IPS-NIHi7 (cell line): ENCODE measurements around the gene PP2D1.
A peak's percentile ranks its signal among the peaks of the same experiment; 100 is the strongest.
"Not testable (repeated sequence)": the region's sequence is repeated elsewhere in the genome, so short reads cannot be mapped to it uniquely, and the experiment has no call there.

Experiments used
- DNase-seq: peaks from one replicate; pipeline ENCODE4 v3.0.0; 2012; ENCODE audit warnings: mixed read lengths; ENCODE audit errors: extremely low spot score

PP2D1 gene, protein sequence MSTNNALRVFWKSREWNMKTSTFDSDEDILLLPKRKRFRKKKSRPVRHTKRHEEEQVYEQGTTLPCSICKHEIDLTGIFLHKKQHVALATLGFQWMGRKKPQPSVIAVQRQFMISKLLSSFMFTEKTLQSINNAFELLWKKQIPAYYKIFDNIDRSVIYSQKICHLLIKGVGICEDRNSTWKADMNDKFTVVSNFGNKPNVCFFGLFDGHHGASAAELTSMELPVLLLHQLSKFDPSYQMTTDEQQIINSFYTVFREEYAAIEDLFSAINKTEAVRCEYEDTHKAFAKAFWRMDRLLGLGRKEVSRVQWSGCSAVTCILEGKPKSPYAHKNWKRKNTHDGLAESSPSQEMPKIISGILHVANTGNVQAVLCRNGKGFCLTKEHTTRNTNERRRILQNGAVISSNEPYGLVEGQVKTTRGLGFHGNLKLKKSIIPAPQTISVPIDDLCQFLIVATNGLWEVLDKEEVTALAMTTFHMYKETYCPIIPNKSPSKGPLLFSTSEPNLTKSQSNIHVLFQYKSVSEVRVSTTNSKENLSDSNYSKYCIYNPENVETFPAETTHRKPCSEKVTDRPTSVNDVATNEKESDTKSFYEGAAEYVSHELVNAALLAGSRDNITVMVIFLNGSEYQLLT

DNA sequence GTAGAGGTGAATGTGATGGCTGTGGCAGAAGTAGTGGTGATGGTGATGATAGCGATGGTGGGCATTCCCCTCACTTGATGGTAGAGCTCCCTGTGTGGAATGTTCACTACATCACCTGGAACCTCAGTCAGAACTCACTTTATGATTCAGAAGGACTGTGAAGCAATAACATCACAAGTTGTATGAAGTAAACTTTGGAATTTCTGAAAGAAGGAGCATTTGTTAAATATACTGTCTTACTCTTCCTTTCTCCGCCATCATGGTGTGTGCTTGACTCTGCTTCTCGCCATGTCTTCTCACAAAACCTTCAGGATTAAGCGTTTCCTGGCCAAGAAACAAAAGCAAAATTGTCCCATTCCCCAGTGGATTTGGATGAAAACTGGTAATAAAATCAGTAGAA is at the start of gene PP2D1:
Gene PP2D1, minus strand, starts transcription at position 101 of the 400 bp plus-strand sequence. CDS start 192 bp downstream, outside the sequence.
- no peak for DNase-seq

DNA sequence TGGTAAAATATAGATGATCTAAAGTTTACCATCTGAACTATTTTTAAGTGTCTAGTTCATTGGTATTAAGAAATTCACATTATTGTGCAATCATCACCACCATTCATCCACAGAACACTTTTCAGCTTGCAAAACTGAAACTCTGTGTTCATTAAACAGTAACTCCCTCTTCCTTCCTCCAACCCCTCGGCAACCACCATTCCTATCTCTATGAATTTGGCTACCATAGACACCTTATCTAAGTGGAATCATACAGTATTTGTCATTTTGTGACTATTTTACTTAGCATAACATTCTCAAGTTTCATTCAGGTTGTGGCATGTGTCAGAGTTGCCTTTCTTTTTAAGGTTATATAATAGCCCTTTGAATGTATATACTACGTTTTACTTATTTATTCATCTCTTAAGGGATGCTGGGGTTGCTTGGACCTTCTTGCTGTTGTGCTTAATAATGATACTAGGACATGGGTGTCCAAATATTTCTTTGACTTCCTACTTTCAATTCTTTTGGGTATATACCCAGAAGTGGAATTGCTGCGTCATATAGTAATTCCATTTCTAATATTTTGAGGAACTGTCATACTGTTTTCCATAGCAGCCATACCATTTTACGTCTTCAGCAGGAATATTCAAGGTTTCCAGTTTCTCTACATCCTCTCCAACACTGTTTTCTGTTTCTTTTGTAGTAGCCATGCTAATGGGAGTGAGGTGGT is 49.1 kb upstream of the PP2D1 start:
- DNase-seq, result no peak

DNA sequence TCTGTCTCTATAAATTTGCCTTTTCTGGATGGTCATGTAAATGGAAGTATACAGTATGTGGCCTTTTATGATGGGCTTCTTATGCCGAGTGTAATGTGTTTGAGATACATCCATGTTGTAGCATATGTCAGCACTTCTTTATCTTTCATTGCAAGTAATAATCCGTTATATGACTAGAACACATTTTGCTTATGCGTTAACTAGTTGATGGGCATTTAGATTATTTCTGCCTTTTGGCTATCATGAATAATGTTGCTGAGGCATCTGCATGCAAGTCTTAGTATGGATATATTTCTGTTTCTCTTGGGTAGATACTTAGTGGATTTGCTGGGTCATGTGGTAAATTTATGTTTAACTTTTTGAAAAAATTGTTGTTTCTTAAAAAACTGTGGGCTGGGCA is 47.9 kb upstream of the PP2D1 start:
- no peak for DNase-seq

DNA sequence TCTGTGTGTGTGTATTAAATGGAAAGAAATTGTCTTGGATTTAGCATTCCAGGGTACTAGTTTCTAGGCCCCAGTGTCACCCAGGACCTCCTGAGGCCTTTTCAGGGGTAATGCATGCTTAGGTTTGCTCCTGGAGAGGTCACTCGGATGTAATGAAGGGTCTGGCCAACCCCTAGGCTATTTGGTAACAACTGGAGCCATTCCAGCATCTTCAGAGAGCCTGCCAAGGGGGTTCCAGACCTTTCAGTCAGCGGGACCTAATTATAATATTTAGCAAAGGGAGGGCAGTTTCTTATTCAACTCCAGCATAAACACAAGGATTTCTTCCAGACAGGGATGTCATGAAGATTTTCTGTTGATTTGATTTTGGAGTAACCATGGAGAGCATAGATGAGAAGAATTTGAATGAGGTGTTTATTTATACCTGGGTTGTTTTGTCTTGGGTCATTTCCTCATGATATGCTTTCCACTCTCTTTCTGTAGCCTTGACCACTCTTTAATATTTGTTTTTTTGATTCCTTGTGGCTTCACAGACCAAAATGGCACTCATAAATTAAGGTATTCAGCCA is 45.6 kb upstream of the PP2D1 start:
- DNase-seq, result no peak

DNA sequence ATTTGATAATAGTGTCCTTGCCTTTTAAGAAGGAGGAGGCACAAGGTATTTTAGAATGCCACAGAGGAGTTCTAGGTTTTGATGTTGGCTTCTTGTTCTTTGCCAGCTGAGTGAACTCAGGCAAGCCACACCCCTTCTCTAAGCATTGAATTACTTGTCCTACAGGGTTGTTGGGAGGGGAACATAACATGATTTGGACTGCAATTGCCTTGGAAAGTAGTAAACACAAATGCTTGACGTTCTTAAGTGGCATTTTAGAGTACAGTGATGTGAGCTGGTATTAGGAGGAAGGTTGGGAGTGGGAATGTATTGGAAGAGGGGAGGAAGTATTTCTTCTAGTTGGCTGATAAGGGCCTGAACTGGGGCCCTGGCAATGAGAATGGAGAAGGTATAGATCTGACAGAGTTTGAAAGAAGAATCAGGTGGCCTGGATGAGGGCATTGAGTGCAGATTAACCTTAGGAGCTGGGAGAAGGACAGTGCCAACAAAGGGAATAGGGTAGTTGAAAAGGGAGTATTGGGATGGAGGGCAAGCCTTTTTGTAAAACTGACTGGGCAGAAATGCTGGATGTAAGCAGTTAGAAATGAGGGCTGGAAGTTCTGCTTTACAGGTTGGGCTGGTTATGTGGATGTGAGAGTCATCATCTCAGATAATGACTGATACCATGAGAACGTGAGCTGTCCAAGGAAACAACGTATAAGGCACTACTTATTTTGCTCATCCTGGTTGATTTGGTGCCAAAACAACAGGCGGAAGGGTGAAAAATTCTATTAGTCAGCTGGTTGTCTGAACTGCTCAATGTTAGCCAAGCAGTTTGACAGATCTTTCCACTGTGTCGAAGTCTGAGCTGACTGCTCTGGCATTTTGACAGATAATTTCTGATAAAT is 44.9 kb upstream of the PP2D1 start:
- DNase-seq, result no peak

DNA sequence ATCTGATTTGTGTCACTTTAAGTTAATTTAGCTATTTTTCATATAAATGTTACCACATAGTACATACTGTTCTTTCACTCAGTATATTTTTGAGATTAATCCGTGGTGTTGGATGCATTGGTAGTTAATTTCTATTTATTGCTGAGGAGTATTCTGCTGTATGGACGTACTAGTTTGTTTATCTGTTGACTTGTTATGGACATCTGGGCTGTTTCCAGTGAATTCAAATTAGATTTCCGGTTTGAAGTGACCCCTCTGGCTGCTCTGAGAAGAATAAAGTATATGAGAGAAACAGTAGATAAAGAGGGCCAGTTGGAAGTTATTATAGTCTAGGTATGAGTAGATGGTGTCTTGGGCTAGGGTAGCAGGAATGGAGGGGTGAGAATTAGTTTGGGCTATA is 43.8 kb upstream of the PP2D1 start:
- DNase-seq, result no peak

DNA sequence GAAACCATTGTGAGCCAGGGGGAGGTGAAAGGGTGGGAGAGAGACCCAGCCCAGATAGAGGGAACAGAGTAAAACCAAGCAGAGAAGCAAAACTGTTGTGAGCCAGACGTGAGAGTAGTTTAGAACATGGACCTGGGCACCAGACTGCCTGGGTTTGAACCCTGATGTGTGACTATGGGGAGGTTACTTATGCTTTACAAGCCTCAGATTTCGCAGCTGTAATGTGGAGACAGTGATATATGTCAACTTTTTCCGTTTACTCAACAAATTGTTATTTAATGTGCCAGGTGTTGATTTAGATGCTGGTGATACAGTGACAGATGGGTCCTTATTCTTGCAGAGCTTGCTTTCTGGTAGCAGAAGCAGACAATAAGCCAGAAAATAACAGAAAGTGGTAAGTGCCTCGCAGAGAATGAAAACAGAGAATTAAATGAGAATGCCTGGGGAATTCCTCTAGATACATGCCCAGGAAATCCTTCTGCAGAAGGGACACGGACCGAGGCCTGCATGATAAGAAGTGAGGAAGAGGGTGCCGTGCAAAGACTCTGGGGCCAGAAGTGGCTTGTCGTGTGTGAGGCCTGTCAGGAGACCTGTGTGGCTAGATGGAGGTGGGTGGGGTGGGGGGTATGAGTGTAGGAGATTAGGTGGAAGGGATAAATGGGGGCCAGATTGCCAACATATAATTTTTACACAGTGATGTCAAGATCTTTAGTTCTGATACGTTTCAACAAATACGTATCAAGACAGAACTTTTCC is 43.1 kb upstream of the PP2D1 start:
- no peak for DNase-seq

DNA sequence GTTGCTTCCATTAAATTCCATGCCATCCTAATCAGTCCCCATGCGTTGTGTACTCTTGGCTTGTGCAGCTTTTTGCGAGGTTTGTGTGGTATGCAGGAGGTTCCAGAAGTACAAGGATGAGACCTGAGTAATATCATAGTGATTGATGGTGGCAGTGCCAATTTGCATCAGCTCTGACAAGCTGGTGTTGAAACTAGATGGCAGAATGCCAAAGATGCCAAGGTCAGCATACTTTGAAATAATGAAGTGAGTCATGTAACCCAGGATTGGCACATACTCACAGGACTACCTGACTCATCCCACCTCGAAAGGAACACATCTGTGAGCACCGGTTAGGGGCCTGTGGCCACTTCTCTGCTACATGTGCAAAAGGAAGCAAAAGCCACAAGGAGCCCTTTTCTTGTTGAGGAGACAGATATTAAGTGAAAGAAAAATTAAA is 42.5 kb upstream of the PP2D1 start:
- DNase-seq, result no peak

DNA sequence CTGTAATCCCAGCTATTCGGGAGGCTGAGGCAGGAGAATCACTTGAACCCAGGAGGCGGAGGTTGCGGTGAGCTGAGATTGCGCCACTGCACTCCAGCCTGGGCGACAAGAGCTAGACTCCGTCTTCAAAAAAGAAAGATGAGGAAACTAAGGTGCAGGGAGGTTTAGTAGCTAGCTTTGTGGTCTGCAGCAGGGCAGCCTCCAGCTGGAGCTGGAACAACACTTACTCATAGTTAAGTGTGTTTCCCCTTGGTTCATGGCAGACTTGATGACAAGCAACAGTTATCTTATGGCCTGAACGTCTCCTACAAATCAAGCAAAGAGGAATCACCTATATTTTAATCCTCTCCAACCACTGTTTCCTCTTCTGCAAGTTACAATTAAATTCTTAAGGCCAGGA is 40.8 kb upstream of the PP2D1 start:
- no peak for DNase-seq

DNA sequence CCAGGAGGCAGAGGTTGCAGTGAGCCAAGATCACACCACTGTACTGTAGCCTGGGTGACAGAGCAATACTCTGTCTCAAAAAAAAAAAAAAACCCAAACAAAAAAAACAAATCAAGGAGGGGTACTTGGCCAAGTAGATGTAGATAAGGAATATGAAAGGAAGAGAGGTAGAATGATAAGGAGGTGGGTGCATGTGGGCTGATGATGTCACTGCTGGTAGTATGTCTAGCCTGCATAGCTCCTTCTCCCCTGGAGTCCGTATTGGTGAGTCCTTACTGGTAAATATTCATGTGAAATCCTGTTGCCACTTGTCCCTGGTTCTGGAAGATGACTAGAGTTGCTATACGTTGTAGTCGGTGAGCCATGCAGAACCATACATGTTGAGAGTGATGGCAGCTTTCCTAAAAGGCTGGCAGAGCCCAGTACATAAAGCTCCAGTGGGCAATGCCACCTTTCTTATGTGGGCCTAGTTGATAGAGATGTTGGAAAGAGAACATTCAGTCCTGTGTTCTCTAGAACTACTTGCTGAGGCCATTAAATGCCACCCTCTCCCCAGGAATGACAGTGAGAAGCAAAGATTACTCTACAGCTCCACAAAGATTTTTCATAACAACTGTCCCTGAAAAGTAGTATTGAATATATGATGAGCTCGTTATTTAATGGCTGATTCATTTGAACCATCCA is 39.2 kb upstream of the PP2D1 start:
- DNase-seq, result no peak

DNA sequence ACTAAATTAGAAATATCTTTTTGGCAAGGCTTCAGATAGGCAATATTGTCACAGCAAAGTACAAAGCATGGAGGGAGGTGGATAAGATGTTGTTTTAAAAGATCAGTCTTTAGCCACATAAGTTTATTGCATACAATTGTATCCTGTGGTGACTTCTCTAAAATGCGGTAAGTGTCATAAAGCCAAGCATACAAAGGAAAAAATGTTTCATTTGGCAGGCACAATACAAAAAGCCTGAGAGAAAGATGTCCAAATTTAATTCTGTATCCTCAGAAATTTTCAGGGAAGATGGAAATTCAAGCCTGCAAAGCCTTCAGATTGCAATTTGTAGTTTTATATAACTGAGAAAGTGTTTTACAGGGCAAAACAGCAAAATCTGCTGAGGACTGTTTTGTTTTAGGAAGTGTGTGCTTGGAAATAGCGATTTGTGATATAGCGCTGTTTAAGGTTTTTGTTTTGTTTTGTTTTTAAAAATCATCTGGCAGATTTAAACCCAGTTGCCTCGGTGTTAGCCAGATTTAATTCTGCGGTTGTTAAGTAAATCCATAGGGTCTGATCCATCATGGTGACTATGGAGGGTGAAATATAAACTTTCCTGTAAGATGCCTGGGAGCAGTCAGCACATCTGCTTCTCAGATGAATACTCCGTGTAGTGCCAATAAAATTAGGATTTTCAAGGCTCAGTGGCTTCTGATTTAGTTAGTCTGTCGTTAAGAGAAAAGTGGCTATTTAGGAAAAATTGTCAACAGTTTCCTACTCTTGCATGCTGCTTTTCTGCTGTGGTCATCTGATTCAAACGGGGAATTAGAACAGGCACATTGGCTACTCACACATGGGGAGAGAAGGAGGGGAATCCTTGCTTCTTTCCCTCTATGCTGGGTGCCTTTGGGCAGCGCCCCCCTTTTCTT is 36.2 kb upstream of the PP2D1 start:
- no peak for DNase-seq

DNA sequence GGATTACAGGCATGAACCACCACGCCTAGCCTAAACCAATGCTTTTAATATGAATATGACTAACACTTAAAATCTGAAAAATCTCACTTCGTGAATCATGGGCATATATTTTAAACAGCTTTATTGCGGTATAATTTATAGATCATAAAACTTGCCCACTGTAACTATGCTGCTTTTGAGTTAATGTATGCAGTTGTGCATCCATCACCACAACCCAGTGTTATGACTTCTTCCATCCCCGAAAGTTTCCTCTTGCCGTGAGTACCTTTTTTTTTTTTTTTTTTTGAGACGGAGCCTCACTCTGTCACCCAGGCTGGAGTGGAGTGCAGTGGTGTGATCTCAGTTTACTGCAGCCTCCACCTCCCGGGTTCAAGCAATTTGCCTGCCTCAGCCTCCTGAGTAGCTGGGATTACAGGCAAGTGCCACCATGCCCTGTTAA is 35.3 kb upstream of the PP2D1 start:
- DNase-seq, result no peak

DNA sequence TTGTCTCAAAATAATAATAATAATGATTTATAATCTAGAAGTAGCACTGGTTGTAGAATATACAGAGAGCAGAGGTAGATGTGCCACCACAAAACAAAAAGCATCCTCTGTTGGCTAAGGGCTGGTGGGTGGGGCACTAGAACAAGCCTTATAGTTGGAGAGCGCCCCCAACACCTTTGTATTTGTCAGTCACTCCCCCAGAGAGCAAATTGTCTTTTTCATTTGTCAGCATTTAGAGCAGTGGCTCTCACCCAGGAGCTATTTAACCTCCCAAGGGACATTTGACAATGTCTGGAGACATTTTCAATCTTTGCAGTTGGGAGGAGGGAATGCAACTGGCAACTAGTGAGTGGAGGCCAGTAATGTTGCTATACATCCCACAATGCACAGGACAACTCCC is 34.5 kb upstream of the PP2D1 start:
- no peak for DNase-seq

DNA sequence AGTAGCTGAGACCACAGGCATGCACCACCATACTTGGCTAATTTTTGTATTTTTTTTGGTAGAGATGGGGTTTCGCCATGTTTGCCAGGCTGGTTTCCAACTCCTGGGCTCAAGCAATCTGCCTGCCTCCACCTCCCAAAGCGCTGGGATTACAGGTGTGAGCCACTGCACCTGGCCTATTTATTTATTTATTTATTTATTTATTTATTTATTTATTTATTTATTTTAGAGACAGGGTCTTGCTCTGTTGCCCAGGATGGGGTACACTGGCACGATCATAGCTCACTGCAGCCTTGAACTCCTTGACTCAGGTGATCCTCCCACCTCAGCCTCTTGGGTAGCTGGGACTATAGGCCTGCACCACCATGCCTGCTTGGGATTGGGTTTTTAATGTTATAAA is 33.1 kb upstream of the PP2D1 start:
- not testable (repeated sequence) for DNase-seq

DNA sequence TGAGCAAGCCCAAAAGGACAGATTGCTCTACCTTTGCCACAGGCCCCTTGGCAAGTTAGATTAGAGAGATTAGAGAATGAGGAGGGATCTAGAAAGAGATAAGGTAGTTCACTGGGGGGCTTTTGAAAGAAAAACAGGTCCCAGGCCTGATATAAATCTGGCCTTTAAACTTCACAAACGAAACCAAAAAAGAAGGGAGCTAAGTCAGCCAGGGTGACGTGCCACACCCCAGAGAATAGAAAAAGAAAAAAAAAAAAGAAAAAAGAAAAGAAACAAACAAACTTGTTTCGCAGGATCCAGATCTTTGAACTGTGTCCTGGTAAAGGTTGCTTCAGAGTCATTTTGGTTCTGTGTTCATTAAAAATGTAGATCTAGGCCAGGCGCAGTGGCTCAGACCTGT is 31.8 kb upstream of the PP2D1 start:
- DNase-seq, result no peak

DNA sequence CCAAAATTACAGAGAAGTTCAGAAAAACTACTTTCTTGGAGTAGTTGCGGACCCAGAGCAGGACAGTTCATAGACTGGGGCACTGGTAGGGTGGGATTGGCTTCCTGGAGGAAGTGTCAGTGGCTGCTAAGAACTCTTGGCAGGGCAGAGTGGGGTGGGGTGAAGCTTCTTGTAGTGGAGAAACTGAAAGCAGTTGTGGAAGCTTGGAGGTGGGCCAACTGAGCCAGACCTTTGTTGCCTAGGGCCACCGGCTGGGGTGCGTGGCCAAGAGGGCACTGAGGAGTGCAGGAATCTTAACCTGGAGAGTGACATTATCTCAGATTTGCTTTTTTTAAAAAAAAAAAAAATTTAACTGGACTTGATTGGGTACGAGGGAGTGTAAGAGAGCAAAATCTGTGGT is 31.3 kb upstream of the PP2D1 start:
- no peak for DNase-seq

DNA sequence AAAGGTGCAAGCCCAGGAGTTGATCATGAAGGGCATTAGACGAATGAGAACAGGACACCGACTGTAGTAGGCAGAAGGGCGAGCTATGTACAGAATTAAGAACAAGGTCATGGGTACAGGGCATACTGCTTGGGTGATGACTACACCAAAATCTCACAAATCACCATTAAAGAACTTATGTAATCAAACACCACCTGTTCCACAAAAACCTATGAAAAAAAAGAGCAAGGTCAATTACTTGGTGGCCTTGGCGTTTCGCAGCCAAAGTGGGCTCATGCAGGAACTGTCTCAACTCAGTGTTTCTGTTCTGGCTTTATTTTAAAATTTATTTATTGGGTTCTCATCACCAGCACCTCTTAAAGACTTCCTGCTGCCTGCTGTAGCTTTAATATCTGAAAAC is 30.3 kb upstream of the PP2D1 start:
- DNase-seq, result no peak

DNA sequence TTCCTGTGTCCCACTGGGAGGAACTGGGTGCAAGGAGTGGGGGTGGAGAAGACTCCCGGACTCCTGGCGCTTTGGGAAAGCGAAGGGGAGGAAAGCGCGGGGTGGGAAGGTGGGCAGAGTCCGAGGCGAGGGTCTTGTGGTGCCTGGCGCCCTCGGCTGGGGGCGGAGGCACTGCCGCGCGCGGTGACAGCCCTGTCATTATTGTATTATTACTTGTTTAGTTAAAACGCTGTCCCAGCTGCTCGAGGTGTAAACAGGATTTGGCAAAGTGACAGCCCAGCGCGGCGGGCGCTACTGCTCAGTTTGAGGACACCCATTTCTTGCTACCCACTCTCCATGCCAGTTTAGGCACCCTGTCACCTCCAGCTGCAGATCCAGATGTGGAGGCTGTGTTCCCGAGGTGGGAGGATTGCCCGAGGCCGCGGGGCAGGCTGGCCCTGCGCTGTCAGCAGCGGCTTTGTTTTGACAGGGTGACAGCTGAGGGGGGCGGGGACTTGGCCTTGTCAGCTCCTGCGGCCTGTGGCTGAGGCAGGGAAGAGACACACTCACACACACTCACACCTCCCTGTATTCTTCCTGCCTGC is 29.2 kb upstream of the PP2D1 start:
- peak; percentile 75 for DNase-seq
